Large intestine (tissue), 3 donors: ENCODE results near the gene MYD88. TPM values are rescaled to one million over a fixed set of nuclear protein-coding genes. Genes with fewer than 3 reads are reported as not detected.

Experiments used
- DNase-seq, 2 donors: peaks; one replicate each; pipeline versions ENCODE4 v3.0.0 to v3.0.0-alpha.2; 2013
- H3K27ac ChIP-seq: one replicate; pipeline ENCODE4 v1.5.1; 2013; ENCODE audit warnings: low read length
- H3K27me3 ChIP-seq: 2 replicates; pipeline ENCODE4 v1.6.1; 2013; ENCODE audit warnings: low read length; ENCODE audit not compliant: control insufficient read depth, insufficient read depth
- H3K36me3 ChIP-seq: 2 replicates; pipeline ENCODE4 v1.6.1; 2013; ENCODE audit warnings: low read length; ENCODE audit not compliant: control insufficient read depth, insufficient read depth
- H3K4me1 ChIP-seq: one replicate; pipeline ENCODE4 v1.6.1; 2013; ENCODE audit warnings: low read length; ENCODE audit not compliant: control insufficient read depth, insufficient read depth
- H3K4me3 ChIP-seq: one replicate; pipeline ENCODE4 v1.5.1; 2013; ENCODE audit warnings: low read length
- H3K9me3 ChIP-seq: one replicate; pipeline ENCODE4 v1.6.1; 2013; ENCODE audit warnings: mild to moderate bottlenecking, low read depth, low read length, moderate library complexity; ENCODE audit not compliant: control insufficient read depth
- WGBS: methylation state at CpG from one replicate; pipeline ENCODE4 v1.1.5; 2013; ENCODE audit warnings: low lambda C conversion rate; ENCODE audit not compliant: insufficient coverage; 5-methylcytosine and 5-hydroxymethylcytosine counted together
- polyA plus RNA-seq: library from polyadenylated mRNA; unstranded; fragments of 120-200 nt; gene quantifications from one replicate; pipeline ENCODE4 v1.2.1, GENCODE V29; 2013

The MYD88 gene
- polyA plus RNA-seq, 1 donor = 31.0 TPM

DNA sequence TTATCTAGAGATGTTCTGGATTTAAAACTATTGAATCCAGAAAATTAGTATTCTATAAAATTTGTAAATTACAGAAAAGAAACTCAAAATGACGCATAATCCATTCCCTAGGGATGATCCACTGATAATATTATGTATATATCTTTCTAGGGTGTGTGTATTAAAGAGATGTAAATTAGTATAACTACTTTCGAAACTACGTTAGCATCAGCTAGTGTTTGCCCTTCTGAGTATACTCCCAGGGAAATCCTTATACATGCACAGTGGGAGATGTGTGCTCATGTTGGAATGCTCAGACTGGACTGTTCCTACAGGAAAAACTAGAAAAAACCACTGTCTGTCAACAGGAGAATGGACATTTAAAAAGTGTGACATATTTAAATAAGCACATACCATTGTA is 38.0 kb upstream of the MYD88 start:
- no CpG with 5 or more reads among the region's 3 CpGs for WGBS
- no peaks in the 10 kb centered on the region for H3K27me3 ChIP-seq
- no peak for DNase-seq
- no peak overlapping the region for H3K27ac ChIP-seq
- no peaks in the 10 kb centered on the region for H3K36me3 ChIP-seq
- H3K4me1 ChIP-seq = no peaks in the 10 kb centered on the region
- no peak overlapping the region for H3K4me3 ChIP-seq
- H3K9me3 ChIP-seq = peaks cover under 1% of the 10 kb centered on the region

GRCh38 chr3:38101811-38102443 is 36.5 kb upstream of the MYD88 start:
- peak in 1 of 2 donors; percentile 41 for DNase-seq
- H3K27me3 ChIP-seq = no peaks in the 10 kb centered on the region
- no CpG with 5 or more reads among the region's 6 CpGs for WGBS
- no peak overlapping the region for H3K4me3 ChIP-seq
- H3K27ac ChIP-seq = no peak overlapping the region
- no peaks in the 10 kb centered on the region for H3K4me1 ChIP-seq
- H3K9me3 ChIP-seq = peaks cover 3% of the 10 kb centered on the region
- no peaks in the 10 kb centered on the region for H3K36me3 ChIP-seq

DNA sequence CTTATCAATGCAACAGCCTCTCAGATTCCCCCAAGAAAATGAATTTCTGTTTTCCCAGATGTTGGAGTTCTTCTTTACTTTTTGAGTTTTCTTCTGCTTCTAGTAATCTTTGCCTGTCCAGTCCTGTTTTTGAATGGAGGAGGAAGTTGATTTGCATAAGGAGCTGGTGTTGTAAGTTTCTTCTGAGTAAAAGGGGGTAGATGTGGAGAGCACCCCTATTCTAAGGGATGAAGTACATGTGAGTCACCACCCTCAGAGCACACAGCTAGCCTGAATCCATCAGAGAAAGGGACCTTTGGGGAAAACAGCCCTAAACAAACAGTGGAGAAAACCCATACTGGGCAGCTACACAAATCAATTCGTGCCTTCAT is 36.0 kb upstream of the MYD88 start:
- Histone ChIP-seq H3K4me3 (no peak overlapping the region), H3K27me3 (no peaks in the 10 kb centered on the region), H3K4me1 (no peaks in the 10 kb centered on the region), H3K9me3 (peaks cover 3% of the 10 kb centered on the region), H3K27ac (no peak overlapping the region), H3K36me3 (no peaks in the 10 kb centered on the region)
- 63% methylated on average over 1 of the region's 1 CpG for WGBS
- DNase-seq = no peak

DNA sequence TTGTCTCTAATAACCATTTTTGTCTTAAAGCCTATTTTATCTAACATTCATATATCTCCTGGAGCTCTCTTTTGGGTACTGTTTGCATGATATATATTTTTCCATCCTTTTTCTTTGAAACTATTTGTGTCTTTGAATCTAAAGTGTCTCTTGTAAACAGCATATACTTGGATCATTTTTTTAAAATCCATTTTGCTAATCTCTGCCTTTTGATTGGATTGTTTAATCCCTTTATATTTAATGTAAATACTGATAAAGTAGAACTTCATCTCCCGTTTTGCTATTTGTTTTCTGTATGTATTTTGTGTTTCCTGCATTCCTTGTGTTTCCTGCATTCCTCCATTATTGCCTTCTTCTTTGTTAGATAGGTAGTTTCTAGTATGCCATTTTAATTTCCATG is 32.9 kb upstream of the MYD88 start:
- H3K9me3 ChIP-seq = peaks cover 3% of the 10 kb centered on the region
- DNase-seq = no peak
- no peaks in the 10 kb centered on the region for H3K36me3 ChIP-seq
- 71% methylated on average over 1 of the region's 1 CpG for WGBS
- no peak overlapping the region for H3K27ac ChIP-seq
- H3K4me1 ChIP-seq = no peaks in the 10 kb centered on the region
- no peak overlapping the region for H3K4me3 ChIP-seq
- no peaks in the 10 kb centered on the region for H3K27me3 ChIP-seq

GRCh38 chr3:38107911-38108648 is 30.4 kb upstream of the MYD88 start:
- no peak overlapping the region for H3K27ac ChIP-seq

DNA sequence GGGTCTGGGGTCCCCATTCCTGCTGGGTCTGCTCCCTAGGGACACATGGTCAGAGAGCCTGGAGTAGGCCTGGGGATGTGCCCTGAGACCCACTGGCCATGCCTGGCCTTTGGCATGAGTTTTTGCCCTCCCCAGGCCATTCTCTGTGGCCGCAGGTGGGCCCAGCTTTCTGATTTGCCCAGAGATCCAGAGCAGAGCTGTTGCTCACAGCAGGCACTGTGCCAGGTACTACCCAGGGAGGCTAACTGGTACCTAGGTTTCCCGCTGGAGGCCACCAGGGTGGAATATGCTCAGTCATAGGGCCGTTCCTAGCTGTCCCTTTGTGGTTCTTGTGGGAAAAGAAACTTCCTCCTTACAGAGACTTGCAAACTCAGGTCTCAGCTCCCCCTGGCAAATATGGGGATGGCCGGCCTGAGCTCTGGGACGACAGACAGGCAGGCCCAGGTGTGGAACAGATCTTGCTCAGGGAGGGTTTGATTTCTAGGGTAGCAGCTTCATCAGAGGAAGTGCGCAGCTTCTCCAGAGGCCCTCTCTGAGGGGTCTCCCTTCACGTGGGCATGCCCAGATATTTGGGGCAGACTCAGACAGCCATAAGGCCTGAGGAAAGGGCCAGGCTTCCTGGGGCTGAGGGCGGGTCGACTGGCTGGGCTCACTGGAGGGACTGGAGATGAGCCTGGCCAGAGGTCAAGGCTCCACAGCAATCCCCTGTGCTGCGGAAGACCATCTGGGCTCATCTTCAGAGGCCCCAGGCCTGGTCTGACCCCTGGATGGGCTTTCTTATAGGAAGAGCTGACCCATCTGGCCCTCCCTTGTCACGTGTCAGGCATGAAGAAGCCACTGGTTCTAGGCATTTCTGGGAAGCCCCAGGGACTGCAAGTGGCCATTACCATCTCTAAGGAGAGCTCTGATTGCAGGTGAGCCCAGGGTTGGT is 29.5 kb upstream of the MYD88 start:
- Histone ChIP-seq H3K9me3 (peaks cover 3% of the 10 kb centered on the region), H3K36me3 (no peaks in the 10 kb centered on the region), H3K4me3 (no peak overlapping the region), H3K27me3 (no peaks in the 10 kb centered on the region), H3K4me1 (no peaks in the 10 kb centered on the region), H3K27ac (no peak overlapping the region)
- WGBS = no CpG with 5 or more reads among the region's 11 CpGs
- no peak for DNase-seq

More at GRCh38 chr3:38107911-38108648, 30.4 kb upstream of the MYD88 start:
- no CpG with 5 or more reads among the region's 7 CpGs for WGBS
- DNase-seq = no peak
- Histone ChIP-seq H3K4me3 (no peak overlapping the region), H3K4me1 (no peaks in the 10 kb centered on the region), H3K9me3 (peaks cover 3% of the 10 kb centered on the region), H3K27me3 (no peaks in the 10 kb centered on the region), H3K36me3 (no peaks in the 10 kb centered on the region)

GRCh38 chr3:38109580-38110313 is 28.7 kb upstream of the MYD88 start:
- Histone ChIP-seq H3K4me1 (no peaks in the 10 kb centered on the region), H3K27me3 (no peaks in the 10 kb centered on the region), H3K27ac (no peak overlapping the region), H3K4me3 (no peak overlapping the region), H3K9me3 (peaks cover 3% of the 10 kb centered on the region), H3K36me3 (no peaks in the 10 kb centered on the region)
- no peak for DNase-seq
- no CpG with 5 or more reads among the region's 17 CpGs for whole genome bisulfite sequencing

DNA sequence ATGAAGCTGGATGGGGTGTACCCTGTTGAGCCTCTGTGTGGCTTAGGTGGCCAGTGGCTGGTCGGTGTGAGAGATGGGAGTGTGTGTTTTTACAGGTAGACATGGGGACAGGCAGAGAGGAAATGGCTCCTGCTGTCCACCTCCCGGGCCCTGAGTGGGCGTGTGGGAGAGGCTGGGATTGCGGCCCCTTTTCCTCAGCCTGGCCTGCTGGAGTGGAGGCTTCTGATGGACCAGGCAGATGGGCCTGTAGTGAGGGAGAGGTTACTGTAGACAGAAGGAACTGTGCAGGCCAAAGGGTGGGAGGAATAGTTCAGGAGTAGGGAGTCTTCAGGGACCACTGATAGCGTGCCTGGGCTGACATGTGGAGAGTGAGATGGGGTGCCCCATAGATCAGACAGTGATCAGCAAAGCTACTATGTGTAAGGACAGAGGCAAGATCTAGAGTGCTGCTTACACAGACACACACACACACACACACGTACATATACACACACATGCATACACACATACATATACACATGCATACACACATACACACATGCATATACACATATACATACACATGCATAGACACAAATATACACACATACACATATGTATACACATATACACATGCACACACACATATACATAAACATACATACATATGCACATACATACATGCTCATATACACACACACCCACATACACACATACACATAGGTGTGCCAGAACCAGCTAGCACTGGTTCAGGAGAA is 28.0 kb upstream of the MYD88 start:
- Histone ChIP-seq H3K4me1 (no peaks in the 10 kb centered on the region), H3K27ac (no peak overlapping the region), H3K36me3 (no peaks in the 10 kb centered on the region), H3K27me3 (no peaks in the 10 kb centered on the region), H3K4me3 (no peak overlapping the region), H3K9me3 (peaks cover 3% of the 10 kb centered on the region)
- DNase-seq = no peak
- no CpG with 5 or more reads among the region's 6 CpGs for WGBS

DNA sequence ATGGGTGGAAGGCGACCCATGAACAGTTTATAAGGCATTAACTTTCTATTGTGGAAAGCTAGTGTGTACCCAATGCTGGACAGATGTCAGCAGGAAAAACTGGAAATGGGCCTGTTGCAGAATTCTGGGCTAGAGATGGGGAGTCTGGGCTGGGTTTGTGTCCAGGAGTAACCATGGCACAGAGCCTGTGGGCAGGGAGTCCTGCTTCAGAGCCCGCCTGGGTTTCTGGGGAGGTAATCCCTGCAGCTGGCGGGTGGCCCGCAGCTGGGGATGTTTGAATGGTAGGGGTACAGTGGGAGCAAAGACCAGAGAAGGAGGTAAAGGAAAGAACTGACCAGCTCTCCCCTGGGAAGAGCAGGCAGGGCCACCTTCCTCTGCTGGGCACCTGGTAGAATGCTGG is 27.3 kb upstream of the MYD88 start:
- Histone ChIP-seq H3K9me3 (no peaks in the 10 kb centered on the region), H3K4me1 (no peaks in the 10 kb centered on the region), H3K36me3 (no peaks in the 10 kb centered on the region), H3K4me3 (no peak overlapping the region), H3K27ac (no peak overlapping the region), H3K27me3 (no peaks in the 10 kb centered on the region)
- DNase-seq = no peak
- WGBS = no CpG with 5 or more reads among the region's 4 CpGs
